Measurements from ENCODE around the gene MTX1.
"Not testable (repeated sequence)": the region's sequence is repeated elsewhere in the genome, so short reads cannot be mapped to it uniquely, and the experiment has no call there.

GRCh38 chr1:155233502-155233901 is 25.0 kb downstream of the MTX1 start:
- TF ChIP-seq POLR2A, POU2F2, POLR2AphosphoS5 (IDR thresholded peaks at IDR 0.05; ENCODE audit: low read depth, low read length): not testable (repeated sequence)
